Hepatocyte (in vitro differentiated cells): Measurements from ENCODE around the gene ACAP3.

Source experiments
- CTCF ChIP-seq: fragments of 200-600 bp; sonication (generic); IDR thresholded peaks from 2 replicates; pipeline ENCODE4 v1.5.1; 2016; ENCODE audit warnings: antibody characterized with exemption, mild to moderate bottlenecking; ENCODE audit not compliant: poor library complexity
- EZH2 ChIP-seq: fragments of 200-600 bp; sonication (generic); IDR thresholded peaks from 2 replicates; pipeline ENCODE4 v1.6.1; 2016; ENCODE audit warnings: antibody characterized with exemption, mild to moderate bottlenecking, borderline replicate concordance
- EZH2phosphoT487 ChIP-seq: fragments of 200-600 bp; sonication (generic); IDR thresholded peaks from one replicate; pipeline ENCODE4 v1.6.1; 2018; ENCODE audit warnings: antibody characterized with exemption, mild to moderate bottlenecking, low read depth, moderate library complexity; ENCODE audit not compliant: unreplicated experiment, severe bottlenecking

GRCh38 chr1:1296070-1297061, 11.4 kb downstream of the ACAP3 start:
- TF ChIP-seq CTCF (no peak), EZH2phosphoT487 (no peak), EZH2 (no peak)
